Uterus (tissue), 4 donors: ENCODE data around the gene MCUB. TPM values are rescaled to one million over a fixed set of nuclear protein-coding genes. Genes with fewer than 3 reads are reported as not detected.

Experiments used
- DNase-seq, 2 donors: peaks; one replicate each; pipeline ENCODE4 v3.0.0-alpha.2; 2019 to 2020
- H3K27ac ChIP-seq, 2 donors: fragments of 200-600 bp; sonication (generic); 1 replicate in 1 of 2; 2 replicates in 1 of 2; pipeline ENCODE4 v1.5.1; 2016 to 2018
- H3K27me3 ChIP-seq, 2 donors: fragments of 200-600 bp; sonication (generic); one replicate each; pipeline ENCODE4 v1.5.1; 2018 to 2019; ENCODE audit warnings: control low read depth in 1 of 2
- H3K36me3 ChIP-seq, 2 donors: fragments of 200-600 bp; sonication (generic); one replicate each; pipeline ENCODE4 v1.5.1; 2019; ENCODE audit warnings: control low read depth in 1 of 2
- H3K4me1 ChIP-seq, 2 donors: fragments of 200-600 bp; sonication (generic); one replicate each; pipeline ENCODE4 v1.5.1; 2018 to 2019; ENCODE audit warnings: control low read depth in 1 of 2
- H3K4me3 ChIP-seq, 2 donors: fragments of 200-600 bp; sonication (generic); 1 replicate in 1 of 2; 2 replicates in 1 of 2; pipeline ENCODE4 v1.5.1; 2018 to 2019; ENCODE audit warnings: mild to moderate bottlenecking in 1 of 2
- H3K9me3 ChIP-seq, 2 donors: fragments of 200-600 bp; sonication (generic); one replicate each; pipeline ENCODE4 v1.5.1; 2019; ENCODE audit warnings: control low read depth in 1 of 2
- CTCF ChIP-seq, 4 experiments: fragments of 200-600 bp in 2 of 4; fragments of 450-650 bp in 2 of 4; sonication (generic) in 2 of 4; IDR thresholded peaks; one replicate each; pipeline ENCODE4 v1.5.1; 2016 to 2019; ENCODE audit warnings: antibody characterized with exemption in 4 of 4, mild to moderate bottlenecking in 2 of 4, moderate library complexity in 1 of 4
- POLR2A ChIP-seq, 2 donors: fragments of 450-650 bp; IDR thresholded peaks; one replicate each; pipeline ENCODE4 v1.6.1; 2016; ENCODE audit warnings: antibody characterized with exemption in 2 of 2, mild to moderate bottlenecking in 1 of 2, moderate library complexity in 1 of 2
- intact Hi-C: fragments of 100-400 bp; cut with DNase I; formaldehyde crosslinking; loops from one replicate; pipeline ENCODE4 v1.15.1; 2023; ENCODE audit warnings: low total_unique reads
- total RNA-seq, 4 donors: library from RNA; depleted of rRNA in 3 of 4; stranded (reverse); fragments of >200 nt in 3 of 4; gene quantifications; one replicate each; pipeline versions ENCODE4 v1.1.0 to v1.2.4, GENCODE V29; 2014 to 2023
- donor health status: DM: yes; HTN: yes; CAD: no.

MCUB gene
- total RNA-seq, 4 donors from 2014 or later, result 3.3 to 34.8 (median 21.4) TPM

- intact Hi-C loops, result no loop called here
- H3K27ac ChIP-seq, result no peak overlapping the region
- no peaks in the 10 kb centered on the region for H3K36me3 ChIP-seq
- H3K9me3 ChIP-seq, result no peaks in the 10 kb centered on the region
- H3K27me3 ChIP-seq, result no peaks in the 10 kb centered on the region
- H3K4me1 ChIP-seq, result peaks cover 0 to 3% of the 10 kb centered on the region in 2 donors
- DNase-seq, result no peak
- TF ChIP-seq POLR2A (IDR thresholded peaks at IDR 0.05) (no peak), CTCF (IDR thresholded peaks at IDR 0.05) (no peak)
- no peak overlapping the region for H3K4me3 ChIP-seq
Measured at GRCh38 chr4:109562457-109563239, 2.6 kb downstream of the MCUB start.

- TF ChIP-seq CTCF (IDR thresholded peaks at IDR 0.05) (no peak), POLR2A (IDR thresholded peaks at IDR 0.05) (no peak)
- Histone ChIP-seq H3K27ac (no peak overlapping the region), H3K9me3 (no peaks in the 10 kb centered on the region), H3K4me1 (no peaks in the 10 kb centered on the region), H3K4me3 (no peak overlapping the region), H3K27me3 (no peaks in the 10 kb centered on the region), H3K36me3 (no peaks in the 10 kb centered on the region)
- no peak for DNase-seq
- intact Hi-C loops, result no loop called here
Measured at GRCh38 chr4:109571494-109571893, 11.4 kb downstream of the MCUB start.

- DNase-seq, result no peak
- intact Hi-C loops, result no loop called here
Measured at GRCh38 chr4:109572154-109572553, 12.1 kb downstream of the MCUB start.

GRCh38 chr4:109574443-109574850 lies 14.4 kb downstream of the MCUB start:
- Histone ChIP-seq H3K9me3 (no peaks in the 10 kb centered on the region), H3K27ac (no peak overlapping the region), H3K36me3 (no peaks in the 10 kb centered on the region), H3K4me3 (no peak overlapping the region), H3K4me1 (no peaks in the 10 kb centered on the region), H3K27me3 (no peaks in the 10 kb centered on the region)
- intact Hi-C loops, result no loop called here
- TF ChIP-seq CTCF (IDR thresholded peaks at IDR 0.05) (no peak), POLR2A (IDR thresholded peaks at IDR 0.05) (no peak)
- no peak for DNase-seq

More at GRCh38 chr4:109572154-109572553, 12.1 kb downstream of the MCUB start:
- H3K9me3 ChIP-seq, result no peaks in the 10 kb centered on the region
- no peaks in the 10 kb centered on the region for H3K36me3 ChIP-seq
- H3K27ac ChIP-seq, result no peak overlapping the region
- no peaks in the 10 kb centered on the region for H3K27me3 ChIP-seq
- H3K4me1 ChIP-seq, result no peaks in the 10 kb centered on the region
- no peak for TF ChIP-seq CTCF (IDR thresholded peaks at IDR 0.05)
- no peak for TF ChIP-seq POLR2A (IDR thresholded peaks at IDR 0.05)
- H3K4me3 ChIP-seq, result no peak overlapping the region

- Histone ChIP-seq H3K36me3 (no peaks in the 10 kb centered on the region), H3K4me3 (no peak overlapping the region), H3K9me3 (no peaks in the 10 kb centered on the region), H3K27ac (no peak overlapping the region), H3K4me1 (no peaks in the 10 kb centered on the region), H3K27me3 (no peaks in the 10 kb centered on the region)
- no peak for DNase-seq
- intact Hi-C loops, result no loop called here
- TF ChIP-seq CTCF (IDR thresholded peaks at IDR 0.05), result no peak
- TF ChIP-seq POLR2A (IDR thresholded peaks at IDR 0.05), result no peak
Measured at GRCh38 chr4:109574931-109575804, 15.1 kb downstream of the MCUB start.
